ENCODE results near the gene MLANA.

DNA sequence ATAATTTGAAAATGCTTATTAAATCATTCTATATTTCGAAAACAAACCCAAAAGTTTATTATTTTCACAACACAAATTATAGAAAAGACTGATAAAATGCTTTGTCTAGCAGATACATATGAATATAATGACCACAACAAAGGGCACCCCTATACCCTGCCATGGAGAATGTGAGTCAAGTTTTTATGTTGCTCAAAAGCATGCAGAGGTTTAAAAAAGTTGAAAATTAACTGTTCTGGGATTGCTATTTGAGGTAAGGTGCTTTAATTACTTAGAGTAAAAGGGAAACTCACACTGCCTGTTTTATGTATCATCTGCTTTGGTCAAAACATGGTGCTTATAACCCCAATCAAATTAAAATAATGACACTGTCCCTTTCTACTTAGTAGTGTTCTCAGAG is 41.0 kb downstream of the MLANA start:
- TF ChIP-seq, protein P1, sequence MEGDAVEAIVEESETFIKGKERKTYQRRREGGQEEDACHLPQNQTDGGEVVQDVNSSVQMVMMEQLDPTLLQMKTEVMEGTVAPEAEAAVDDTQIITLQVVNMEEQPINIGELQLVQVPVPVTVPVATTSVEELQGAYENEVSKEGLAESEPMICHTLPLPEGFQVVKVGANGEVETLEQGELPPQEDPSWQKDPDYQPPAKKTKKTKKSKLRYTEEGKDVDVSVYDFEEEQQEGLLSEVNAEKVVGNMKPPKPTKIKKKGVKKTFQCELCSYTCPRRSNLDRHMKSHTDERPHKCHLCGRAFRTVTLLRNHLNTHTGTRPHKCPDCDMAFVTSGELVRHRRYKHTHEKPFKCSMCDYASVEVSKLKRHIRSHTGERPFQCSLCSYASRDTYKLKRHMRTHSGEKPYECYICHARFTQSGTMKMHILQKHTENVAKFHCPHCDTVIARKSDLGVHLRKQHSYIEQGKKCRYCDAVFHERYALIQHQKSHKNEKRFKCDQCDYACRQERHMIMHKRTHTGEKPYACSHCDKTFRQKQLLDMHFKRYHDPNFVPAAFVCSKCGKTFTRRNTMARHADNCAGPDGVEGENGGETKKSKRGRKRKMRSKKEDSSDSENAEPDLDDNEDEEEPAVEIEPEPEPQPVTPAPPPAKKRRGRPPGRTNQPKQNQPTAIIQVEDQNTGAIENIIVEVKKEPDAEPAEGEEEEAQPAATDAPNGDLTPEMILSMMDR (IDR thresholded peaks at IDR 0.05; ENCODE audit: insufficient read depth, low read depth, low read length): no peak
- no peak for TF ChIP-seq EZH2 (IDR thresholded peaks at IDR 0.05; ENCODE audit: insufficient read depth, low read length)

All from astrocyte (in vitro differentiated cells and primary cell).